K562 treated with DMSO at 1 percent for 24 hours (cell line): ENCODE data around the gene PTPN9. TPM values are rescaled to one million over a fixed set of nuclear protein-coding genes. Genes with fewer than 3 reads are reported as not detected.

Experiments
- total RNA-seq: library from RNA; unstranded; fragments of 300-600 nt; gene quantifications from 2 replicates; pipeline ENCODE4 v1.2.3, GENCODE V29; 2022; ENCODE audit warnings: low read depth; ENCODE audit not compliant: insufficient read depth

Gene PTPN9
- total RNA-seq, result 28.8 and 33.8 TPM in 2 replicates

GRCh38 chr15:75578948-75579920, at the start of gene PTPN9:
Gene PTPN9, minus strand, starts transcription at chr15:75579315. Its CDS starts 539 bp downstream, at chr15:75578776.

GRCh38 chr15:75625542-75626347, 46.6 kb upstream of the PTPN9 start, which contains the start of gene SNUPN:
Gene SNUPN, minus strand, starts transcription at chr15:75625725. Its CDS starts 4,674 bp downstream, at chr15:75621051.

GRCh38 chr15:75451674-75452363, 127.3 kb downstream of the PTPN9 start, which contains the start of gene SIN3A:
Gene SIN3A, minus strand, starts transcription at chr15:75451690. Its CDS starts 21,315 bp downstream, at chr15:75430375.

Other genes with a start within 250 kb of the PTPN9 start
- 84.0 and 88.7 TPM in 2 replicates for gene COMMD4, start 243.3 kb downstream of the PTPN9 start, total RNA-seq
- gene NEIL1, start 232.3 kb downstream of the PTPN9 start, total RNA-seq, result 2.8 and 7.8 TPM in 2 replicates
- gene MAN2C1, start 210.7 kb downstream of the PTPN9 start, total RNA-seq, result 45.2 and 67.5 TPM in 2 replicates
- 27.1 and 28.0 TPM in 2 replicates for gene SIN3A, start 127.6 kb downstream of the PTPN9 start, total RNA-seq
- gene SNUPN, start 46.4 kb upstream of the PTPN9 start, total RNA-seq, result 19.8 and 20.5 TPM in 2 replicates
- 236 and 245 TPM in 2 replicates for gene IMP3, start 60.9 kb upstream of the PTPN9 start, total RNA-seq
- 18.2 and 18.7 TPM in 2 replicates for gene SNX33, start 68.6 kb upstream of the PTPN9 start, total RNA-seq
- gene CSPG4, start 133.5 kb upstream of the PTPN9 start, total RNA-seq, result 0.27 and 0.37 TPM in 2 replicates